Measurements from ENCODE around the gene SOD2. TPM values are rescaled to one million over a fixed set of nuclear protein-coding genes. Genes with fewer than 3 reads are reported as not detected.
"Not testable (repeated sequence)": the region's sequence is repeated elsewhere in the genome, so short reads cannot be mapped to it uniquely, and the experiment has no call there.

SOD2 gene
- total RNA-seq, 1 donor from 2014 or later, result 64.0 TPM

DNA sequence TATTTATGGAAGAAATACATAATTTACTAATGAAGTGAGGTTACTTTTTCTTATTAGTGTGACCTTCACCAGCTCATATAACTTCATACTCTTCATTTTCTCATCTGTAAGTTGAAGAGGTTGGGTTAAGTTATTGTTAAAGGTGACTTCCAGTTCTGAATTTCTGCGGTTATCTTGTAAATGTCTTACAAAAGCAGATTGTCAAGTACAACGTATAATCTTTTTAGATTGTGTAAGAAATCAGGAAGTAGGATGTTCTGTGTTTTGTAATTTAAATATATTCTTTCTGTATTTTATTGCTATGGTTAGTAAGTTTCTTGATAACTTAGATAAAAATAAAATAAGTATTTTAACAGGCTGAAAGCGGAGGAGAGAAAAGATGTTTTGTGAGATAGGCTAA lies 46.3 kb upstream of the SOD2 start:
- Mint-ChIP-seq H3K4me1 (ENCODE audit: low read depth, unreplicated experiment) (no peaks in the 10 kb centered on the region), H3K27ac (ENCODE audit: unreplicated experiment) (no peak overlapping the region), H3K36me3 (ENCODE audit: low read depth, unreplicated experiment) (peaks cover 5% of the 10 kb centered on the region), H3K4me3 (ENCODE audit: unreplicated experiment) (no peak overlapping the region), H3K9me3 (ENCODE audit: unreplicated experiment) (no peaks in the 10 kb centered on the region), H3K27me3 (ENCODE audit: low read depth, unreplicated experiment) (no peaks in the 10 kb centered on the region)
- Histone ChIP-seq H3K4me1 (ENCODE audit: insufficient read depth, low read length) (no peaks in the 10 kb centered on the region), H3K79me2 (ENCODE audit: insufficient read depth, low read length) (peaks cover 98% of the 10 kb centered on the region), H3K4me3 (ENCODE audit: insufficient read depth, low read depth, low read length) (no peak overlapping the region), H3K27me3 (ENCODE audit: insufficient read depth, low read length) (no peaks in the 10 kb centered on the region), H3K4me2 (ENCODE audit: low read length) (no peak overlapping the region), H4K20me1 (ENCODE audit: insufficient read depth, low read length) (peaks cover 45% of the 10 kb centered on the region), H3K9ac (ENCODE audit: low read length) (no peak overlapping the region), H2AFZ (ENCODE audit: low read depth, low read length) (no peak overlapping the region), H3K9me3 (ENCODE audit: insufficient read depth, low read depth, low read length) (no peaks in the 10 kb centered on the region), H3K36me3 (ENCODE audit: insufficient read depth, low read length) (peaks cover 40% of the 10 kb centered on the region), H3K27ac (ENCODE audit: low read depth, low read length) (no peak overlapping the region)
- TF ChIP-seq, protein P1, sequence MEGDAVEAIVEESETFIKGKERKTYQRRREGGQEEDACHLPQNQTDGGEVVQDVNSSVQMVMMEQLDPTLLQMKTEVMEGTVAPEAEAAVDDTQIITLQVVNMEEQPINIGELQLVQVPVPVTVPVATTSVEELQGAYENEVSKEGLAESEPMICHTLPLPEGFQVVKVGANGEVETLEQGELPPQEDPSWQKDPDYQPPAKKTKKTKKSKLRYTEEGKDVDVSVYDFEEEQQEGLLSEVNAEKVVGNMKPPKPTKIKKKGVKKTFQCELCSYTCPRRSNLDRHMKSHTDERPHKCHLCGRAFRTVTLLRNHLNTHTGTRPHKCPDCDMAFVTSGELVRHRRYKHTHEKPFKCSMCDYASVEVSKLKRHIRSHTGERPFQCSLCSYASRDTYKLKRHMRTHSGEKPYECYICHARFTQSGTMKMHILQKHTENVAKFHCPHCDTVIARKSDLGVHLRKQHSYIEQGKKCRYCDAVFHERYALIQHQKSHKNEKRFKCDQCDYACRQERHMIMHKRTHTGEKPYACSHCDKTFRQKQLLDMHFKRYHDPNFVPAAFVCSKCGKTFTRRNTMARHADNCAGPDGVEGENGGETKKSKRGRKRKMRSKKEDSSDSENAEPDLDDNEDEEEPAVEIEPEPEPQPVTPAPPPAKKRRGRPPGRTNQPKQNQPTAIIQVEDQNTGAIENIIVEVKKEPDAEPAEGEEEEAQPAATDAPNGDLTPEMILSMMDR (IDR thresholded peaks at IDR 0.05; ENCODE audit: insufficient read depth, low read depth, low read length), result no peak
- TF ChIP-seq EZH2 (IDR thresholded peaks at IDR 0.05; ENCODE audit: insufficient read depth, low read length), result no peak
- FAIRE-seq, result no peak
- no peak for DNase-seq (ENCODE audit: low read depth)

DNA sequence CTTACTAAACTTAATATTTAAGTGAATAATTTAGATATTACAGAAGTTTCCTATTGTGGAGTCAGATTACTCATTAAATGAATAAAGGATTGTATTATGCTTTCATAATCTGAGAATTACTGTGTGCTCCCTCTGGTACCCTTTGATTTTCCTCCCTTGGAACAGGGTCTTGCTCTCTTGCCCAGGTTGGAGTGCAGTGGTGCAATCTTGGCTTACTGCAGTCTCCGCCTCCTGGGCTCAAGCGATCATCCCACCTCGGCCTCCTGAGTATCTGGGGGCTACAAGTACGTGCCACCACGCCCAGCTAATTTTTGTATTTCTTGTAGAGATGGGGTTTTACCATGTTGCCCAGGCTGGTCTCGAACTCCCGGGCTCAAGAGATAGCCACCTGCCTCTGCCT lies 43.9 kb upstream of the SOD2 start:
- H3K27me3 ChIP-seq (ENCODE audit: insufficient read depth, low read length), result no peaks in the 10 kb centered on the region
- no peak overlapping the region for H3K27ac ChIP-seq (ENCODE audit: low read depth, low read length)
- no peaks in the 10 kb centered on the region for H3K4me1 ChIP-seq (ENCODE audit: insufficient read depth, low read length)
- H3K4me3 ChIP-seq (ENCODE audit: insufficient read depth, low read depth, low read length), result no peak overlapping the region
- Mint-ChIP-seq H3K9me3 (ENCODE audit: unreplicated experiment) (no peaks in the 10 kb centered on the region), H3K4me3 (ENCODE audit: unreplicated experiment) (no peak overlapping the region), H3K27ac (ENCODE audit: unreplicated experiment) (no peak overlapping the region), H3K4me1 (ENCODE audit: low read depth, unreplicated experiment) (no peaks in the 10 kb centered on the region), H3K36me3 (ENCODE audit: low read depth, unreplicated experiment) (peaks cover 3% of the 10 kb centered on the region), H3K27me3 (ENCODE audit: low read depth, unreplicated experiment) (no peaks in the 10 kb centered on the region)
- H2AFZ ChIP-seq (ENCODE audit: low read depth, low read length), result no peak overlapping the region
- no peak overlapping the region for H3K4me2 ChIP-seq (ENCODE audit: low read length)
- no peak for FAIRE-seq
- no peaks in the 10 kb centered on the region for H3K9me3 ChIP-seq (ENCODE audit: insufficient read depth, low read depth, low read length)
- H4K20me1 ChIP-seq (ENCODE audit: insufficient read depth, low read length), result peaks cover 63% of the 10 kb centered on the region
- DNase-seq (ENCODE audit: low read depth), result no peak
- H3K9ac ChIP-seq (ENCODE audit: low read length), result no peak overlapping the region
- peaks cover 98% of the 10 kb centered on the region for H3K79me2 ChIP-seq (ENCODE audit: insufficient read depth, low read length)
- TF ChIP-seq EZH2 (IDR thresholded peaks at IDR 0.05; ENCODE audit: insufficient read depth, low read length), result no peak
- TF ChIP-seq, protein P1 (IDR thresholded peaks at IDR 0.05; ENCODE audit: insufficient read depth, low read depth, low read length), result no peak
- H3K36me3 ChIP-seq (ENCODE audit: insufficient read depth, low read length), result peaks cover 23% of the 10 kb centered on the region

GRCh38 chr6:159733395-159733794 lies 40.4 kb upstream of the SOD2 start:
- H3K9me3 Mint-ChIP-seq (ENCODE audit: unreplicated experiment); H3K4me3 Mint-ChIP-seq (ENCODE audit: unreplicated experiment); H3K9me3 ChIP-seq (ENCODE audit: insufficient read depth, low read depth, low read length); H3K27ac ChIP-seq (ENCODE audit: low read depth, low read length); DNase-seq (ENCODE audit: low read depth); H3K36me3 ChIP-seq (ENCODE audit: insufficient read depth, low read length); H3K36me3 Mint-ChIP-seq (ENCODE audit: low read depth, unreplicated experiment); H3K4me1 ChIP-seq (ENCODE audit: insufficient read depth, low read length); H3K4me2 ChIP-seq (ENCODE audit: low read length); H3K27me3 Mint-ChIP-seq (ENCODE audit: low read depth, unreplicated experiment); H2AFZ ChIP-seq (ENCODE audit: low read depth, low read length); FAIRE-seq; H3K27ac Mint-ChIP-seq (ENCODE audit: unreplicated experiment); H3K9ac ChIP-seq (ENCODE audit: low read length); H3K4me1 Mint-ChIP-seq (ENCODE audit: low read depth, unreplicated experiment); H3K4me3 ChIP-seq (ENCODE audit: insufficient read depth, low read depth, low read length); H3K27me3 ChIP-seq (ENCODE audit: insufficient read depth, low read length): not testable (repeated sequence)
- Histone ChIP-seq H4K20me1 (ENCODE audit: insufficient read depth, low read length) (peaks cover 96% of the 10 kb centered on the region), H3K79me2 (ENCODE audit: insufficient read depth, low read length) (peaks cover 100% of the 10 kb centered on the region)

DNA sequence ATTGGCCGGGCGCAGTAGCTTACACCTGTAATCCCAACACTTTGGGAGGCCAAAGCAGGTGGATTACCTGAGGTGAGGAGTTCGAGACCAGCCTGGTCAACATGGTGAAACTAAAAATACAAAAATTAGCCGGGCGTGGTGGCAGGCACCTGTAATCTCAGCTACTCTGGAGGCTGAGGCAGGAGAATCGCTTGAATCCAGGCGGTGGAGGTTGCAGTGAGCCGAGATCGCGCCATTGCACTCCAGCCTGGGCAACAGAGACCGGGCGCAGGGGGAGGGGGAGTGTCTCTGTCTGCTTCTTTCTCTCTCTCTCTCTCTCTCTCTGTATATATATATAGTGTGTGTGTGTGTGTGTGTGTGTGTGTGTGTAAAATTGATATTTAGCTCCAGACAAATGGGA lies 39.5 kb upstream of the SOD2 start:
- Histone ChIP-seq H4K20me1 (ENCODE audit: insufficient read depth, low read length) (peaks cover 94% of the 10 kb centered on the region), H3K79me2 (ENCODE audit: insufficient read depth, low read length) (peaks cover 100% of the 10 kb centered on the region)
- not testable (repeated sequence) for H3K36me3 ChIP-seq (ENCODE audit: insufficient read depth, low read length); H3K36me3 Mint-ChIP-seq (ENCODE audit: low read depth, unreplicated experiment); H3K9me3 ChIP-seq (ENCODE audit: insufficient read depth, low read depth, low read length); H2AFZ ChIP-seq (ENCODE audit: low read depth, low read length); H3K9me3 Mint-ChIP-seq (ENCODE audit: unreplicated experiment); H3K4me2 ChIP-seq (ENCODE audit: low read length); H3K4me3 ChIP-seq (ENCODE audit: insufficient read depth, low read depth, low read length); H3K27ac Mint-ChIP-seq (ENCODE audit: unreplicated experiment); H3K4me3 Mint-ChIP-seq (ENCODE audit: unreplicated experiment); H3K27me3 ChIP-seq (ENCODE audit: insufficient read depth, low read length); H3K27ac ChIP-seq (ENCODE audit: low read depth, low read length); H3K9ac ChIP-seq (ENCODE audit: low read length); DNase-seq (ENCODE audit: low read depth); H3K4me1 ChIP-seq (ENCODE audit: insufficient read depth, low read length); H3K27me3 Mint-ChIP-seq (ENCODE audit: low read depth, unreplicated experiment); H3K4me1 Mint-ChIP-seq (ENCODE audit: low read depth, unreplicated experiment); FAIRE-seq

Data from astrocyte (in vitro differentiated cells and primary cell).